ENCODE results near the gene DMRTC2.

GRCh38 chr19:41882568-41883462 lies 38.0 kb downstream of the DMRTC2 start, which contains the start of gene ARHGEF1:
- TF ChIP-seq CTCF (conservative IDR thresholded peaks at IDR 0.05) (no peak), ZFX (IDR thresholded peaks at IDR 0.05) (no peak)

Data from C4-2B (cell line).